Measurements from ENCODE around the gene FOXL2. TPM values are rescaled to one million over a fixed set of nuclear protein-coding genes. Genes with fewer than 3 reads are reported as not detected.

The FOXL2 gene
- polyA plus RNA-seq, 2 of the 4 experiments (the other 2 are of a cell fraction): 1.2 to 3.1 TPM

- no peak for TF ChIP-seq ZSCAN20 (CRISPR knock-in tag; IDR thresholded peaks at IDR 0.05)
- no peak for TF ChIP-seq JUNB (IDR thresholded peaks at IDR 0.05)
- TF ChIP-seq RNF2 (IDR thresholded peaks at IDR 0.05; ENCODE audit: borderline replicate concordance, low read depth): no peak
Measured at GRCh38 chr3:138898708-138899107, 48.2 kb downstream of the FOXL2 start (continued).

GRCh38 chr3:138898301-138898700 lies 48.6 kb downstream of the FOXL2 start:
- CTCF ChIA-PET: interaction anchor here (0.5 to 3.5 kb wide), 2 partner anchors 17 to 111 kb away, joined by 3 to 19 read pairs; no protein-coding TSS in a partner anchor
- TF ChIP-seq E2F6 (IDR thresholded peaks at IDR 0.05; ENCODE audit: borderline replicate concordance, low read depth) (no peak), BHLHE40 (IDR thresholded peaks at IDR 0.05; ENCODE audit: low read depth, low read length) (no peak), CBX8 (IDR thresholded peaks at IDR 0.05) (no peak), ZSCAN20 (CRISPR knock-in tag; IDR thresholded peaks at IDR 0.05) (no peak)
- no peak overlapping the region for H3K4me2 ChIP-seq
- DNase-seq (ENCODE audit: low read depth in 1 of 2, low spot score in 1 of 2): no peak
- 73% methylated on average over 1 of the region's 1 CpG for WGBS (ENCODE audit: missing lambda C conversion rate)
- ATAC-seq: no peak
- H3K4me1 ChIP-seq: no peaks in the 10 kb centered on the region
- POLR2A ChIA-PET: no interaction called here
- no peak overlapping the region for H3K27ac ChIP-seq
- H3K9me3 ChIP-seq: no peaks in the 10 kb centered on the region
- no peak for FAIRE-seq
- H3K4me3 ChIP-seq: no peak overlapping the region

Other genes with a start within 250 kb of the FOXL2 start
- 23.3 TPM in 2 replicates for gene PIK3CB, start 112.2 kb downstream of the FOXL2 start, polyA plus RNA-seq (2011; rRNA removed)
- gene PIK3CB, start 112.2 kb downstream of the FOXL2 start, polyA plus RNA-seq (2017; fragmentation: RNase III; extraction: RNeasy Plus Mini Kit Qiagen cat#74134 plus additional on column Dnase treatment): 20.7 to 22.0 TPM (median 21.1 TPM) in 3 replicates
- gene FOXL2NB, start 80 bp upstream of the FOXL2 start, polyA plus RNA-seq (2011; rRNA removed): 2.2 and 2.3 TPM in 2 replicates
- gene FOXL2NB, start 80 bp upstream of the FOXL2 start, polyA plus RNA-seq (2017; fragmentation: RNase III; extraction: RNeasy Plus Mini Kit Qiagen cat#74134 plus additional on column Dnase treatment): 2.6 to 3.5 TPM (median 3.2 TPM) in 3 replicates
- gene PRR23A, start 59.1 kb upstream of the FOXL2 start, polyA plus RNA-seq (2011; rRNA removed): not detected in 2 replicates
- not detected in 3 replicates for gene PRR23A, start 59.1 kb upstream of the FOXL2 start, polyA plus RNA-seq (2017; fragmentation: RNase III; extraction: RNeasy Plus Mini Kit Qiagen cat#74134 plus additional on column Dnase treatment)
- gene PRR23B, start 73.8 kb upstream of the FOXL2 start, polyA plus RNA-seq (2011; rRNA removed): not detected in 2 replicates
- not detected in 3 replicates for gene PRR23B, start 73.8 kb upstream of the FOXL2 start, polyA plus RNA-seq (2017; fragmentation: RNase III; extraction: RNeasy Plus Mini Kit Qiagen cat#74134 plus additional on column Dnase treatment)
- gene PRR23C, start 97.8 kb upstream of the FOXL2 start, polyA plus RNA-seq (2011; rRNA removed): not detected in 2 replicates
- not detected in 3 replicates for gene PRR23C, start 97.8 kb upstream of the FOXL2 start, polyA plus RNA-seq (2017; fragmentation: RNase III; extraction: RNeasy Plus Mini Kit Qiagen cat#74134 plus additional on column Dnase treatment)